ENCODE results near the gene KCNK1.

DNA sequence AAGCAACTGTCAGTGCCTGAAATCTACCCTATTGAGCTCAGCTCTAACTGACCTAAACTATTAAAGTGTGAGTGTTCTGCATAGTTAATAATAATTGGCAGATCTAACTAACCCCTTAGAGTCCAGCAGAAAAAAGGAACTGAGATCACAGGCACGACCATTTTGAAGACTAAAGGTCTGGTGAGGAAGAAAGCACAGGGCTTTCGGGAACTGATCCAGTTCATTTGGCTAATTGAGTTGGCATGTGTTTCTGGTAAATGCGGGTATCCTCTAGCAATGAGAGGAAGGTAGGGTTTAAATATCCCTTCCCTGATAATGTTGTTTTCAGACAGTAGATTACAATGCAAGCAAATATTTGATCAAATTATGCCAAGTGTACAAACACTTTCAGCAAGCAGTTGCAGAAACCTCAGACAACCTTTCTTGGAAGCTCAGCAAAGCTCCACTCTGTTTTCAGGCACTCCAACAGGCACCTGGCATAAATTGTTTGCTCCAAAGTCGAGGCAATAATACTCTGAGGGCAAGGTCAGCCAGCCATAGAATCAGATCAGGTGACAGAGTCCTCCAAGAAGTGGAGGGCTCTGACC lies 100.8 kb downstream of the KCNK1 start:
- TF ChIP-seq POLR2A (IDR thresholded peaks at IDR 0.05; ENCODE audit: low read length), result no peak
- TF ChIP-seq RCOR1 (IDR thresholded peaks at IDR 0.05; ENCODE audit: low read depth, low read length), result no peak
- TF ChIP-seq, protein P1, sequence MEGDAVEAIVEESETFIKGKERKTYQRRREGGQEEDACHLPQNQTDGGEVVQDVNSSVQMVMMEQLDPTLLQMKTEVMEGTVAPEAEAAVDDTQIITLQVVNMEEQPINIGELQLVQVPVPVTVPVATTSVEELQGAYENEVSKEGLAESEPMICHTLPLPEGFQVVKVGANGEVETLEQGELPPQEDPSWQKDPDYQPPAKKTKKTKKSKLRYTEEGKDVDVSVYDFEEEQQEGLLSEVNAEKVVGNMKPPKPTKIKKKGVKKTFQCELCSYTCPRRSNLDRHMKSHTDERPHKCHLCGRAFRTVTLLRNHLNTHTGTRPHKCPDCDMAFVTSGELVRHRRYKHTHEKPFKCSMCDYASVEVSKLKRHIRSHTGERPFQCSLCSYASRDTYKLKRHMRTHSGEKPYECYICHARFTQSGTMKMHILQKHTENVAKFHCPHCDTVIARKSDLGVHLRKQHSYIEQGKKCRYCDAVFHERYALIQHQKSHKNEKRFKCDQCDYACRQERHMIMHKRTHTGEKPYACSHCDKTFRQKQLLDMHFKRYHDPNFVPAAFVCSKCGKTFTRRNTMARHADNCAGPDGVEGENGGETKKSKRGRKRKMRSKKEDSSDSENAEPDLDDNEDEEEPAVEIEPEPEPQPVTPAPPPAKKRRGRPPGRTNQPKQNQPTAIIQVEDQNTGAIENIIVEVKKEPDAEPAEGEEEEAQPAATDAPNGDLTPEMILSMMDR (IDR thresholded peaks at IDR 0.05), result no peak
- TF ChIP-seq, protein P2, sequence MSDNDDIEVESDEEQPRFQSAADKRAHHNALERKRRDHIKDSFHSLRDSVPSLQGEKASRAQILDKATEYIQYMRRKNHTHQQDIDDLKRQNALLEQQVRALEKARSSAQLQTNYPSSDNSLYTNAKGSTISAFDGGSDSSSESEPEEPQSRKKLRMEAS (IDR thresholded peaks at IDR 0.05), result no peak
- TF ChIP-seq MYC (IDR thresholded peaks at IDR 0.05; ENCODE audit: borderline replicate concordance, low read length), result no peak
